Fibroblast of lung (primary cell): ENCODE results near the gene LRRD1. TPM values are rescaled to one million over a fixed set of nuclear protein-coding genes. Genes with fewer than 3 reads are reported as not detected.
"Not testable (repeated sequence)": the region's sequence is repeated elsewhere in the genome, so short reads cannot be mapped to it uniquely, and the experiment has no call there.

Source experiments
- DNase-seq, 2 donors: peaks; one replicate each; pipeline versions ENCODE4 v3.0.0 to v3.0.0-alpha.2; 2010; ENCODE audit warnings: low read depth in 2 of 2
- H2AFZ ChIP-seq: 2 replicates; pipeline ENCODE4 v1.5.1; 2012; ENCODE audit warnings: low read length, control low read depth, inconsistent platforms
- H3K27ac ChIP-seq: 2 replicates; pipeline ENCODE4 v1.5.1; 2011; ENCODE audit warnings: low read length, control low read depth; ENCODE audit not compliant: insufficient read depth
- H3K27me3 ChIP-seq: 2 replicates; pipeline ENCODE4 v1.5.1; 2011; ENCODE audit warnings: mild to moderate bottlenecking, low read length; ENCODE audit not compliant: control insufficient read depth, insufficient read depth
- H3K36me3 ChIP-seq: 2 replicates; pipeline ENCODE4 v1.5.1; 2011; ENCODE audit warnings: low read length; ENCODE audit not compliant: control insufficient read depth, insufficient read depth
- H3K4me1 ChIP-seq: 2 replicates; pipeline ENCODE4 v1.5.1; 2011; ENCODE audit warnings: low read length; ENCODE audit not compliant: control insufficient read depth, insufficient read depth; ENCODE audit errors: extremely low read depth
- H3K4me2 ChIP-seq: 2 replicates; pipeline ENCODE4 v1.5.1; 2011; ENCODE audit warnings: low read length, control low read depth; ENCODE audit not compliant: insufficient read depth; ENCODE audit errors: extremely low read depth
- H3K4me3 ChIP-seq, 4 experiments: fragments of 200-600 bp in 1 of 4; sonication (generic) in 1 of 4; replicated peaks in 1 of 4; 2 replicates each; pipeline ENCODE4 v1.5.1; 2011 to 2016; ENCODE audit warnings: low read length in 4 of 4, low read depth in 3 of 4, mild to moderate bottlenecking in 3 of 4, control low read depth in 2 of 4, inconsistent platforms in 1 of 4, mixed read lengths in 1 of 4; ENCODE audit not compliant: insufficient read depth in 1 of 4; ENCODE audit errors: control extremely low read depth in 1 of 4
- H3K79me2 ChIP-seq: 2 replicates; pipeline ENCODE4 v1.5.1; 2012; ENCODE audit warnings: mild to moderate bottlenecking, low read length, inconsistent platforms; ENCODE audit not compliant: control insufficient read depth, insufficient read depth
- H3K9ac ChIP-seq: 2 replicates; pipeline ENCODE4 v1.5.1; 2011; ENCODE audit warnings: mild to moderate bottlenecking, low read length, control low read depth; ENCODE audit not compliant: insufficient read depth
- H3K9me3 ChIP-seq: 2 replicates; pipeline ENCODE4 v1.5.1; 2012; ENCODE audit warnings: low read depth, low read length; ENCODE audit not compliant: control insufficient read depth, insufficient read depth
- H4K20me1 ChIP-seq: 2 replicates; pipeline ENCODE4 v1.5.1; 2011; ENCODE audit warnings: low read length; ENCODE audit not compliant: control insufficient read depth, insufficient read depth; ENCODE audit errors: extremely low read depth
- EZH2 ChIP-seq: IDR thresholded peaks from 2 replicates; pipeline ENCODE4 v1.5.1; 2012; ENCODE audit warnings: low read length, control low read depth, mild to moderate bottlenecking; ENCODE audit errors: missing control alignments
- polyA plus RNA-seq, 2 donors: library from polyadenylated mRNA; depleted of rRNA in 1 of 2; stranded (reverse) in 1 of 2; unstranded in 1 of 2; fragments of >200 nt; gene quantifications; 2 replicates each; pipeline ENCODE4 v1.2.1, GENCODE V29; 2011 to 2012; ENCODE audit warnings: missing spikeins in 1 of 2
- total RNA-seq: library from RNA; depleted of rRNA; stranded (reverse); fragments of >200 nt; gene quantifications from 2 replicates; pipeline ENCODE4 v1.2.1, GENCODE V29; 2014
- TF ChIP-seq, protein P1 (sequence below), 2 donors: IDR thresholded peaks in 1 of 2; conservative IDR thresholded peaks in 1 of 2; 1 replicate in 1 of 2; 2 replicates in 1 of 2; pipeline ENCODE4 v1.5.1; 2011 to 2012; ENCODE audit warnings: low read length in 2 of 2, control low read depth in 1 of 2, inconsistent platforms in 1 of 2, low read depth in 1 of 2, mild to moderate bottlenecking in 1 of 2

Gene LRRD1
- total and polyA plus RNA-seq, 2 donors (not counting 1 experiment from before 2014, with no cell fraction given): 0.06 to 0.17 TPM

GRCh38 chr7:92177362-92177761 is 1.6 kb downstream of the LRRD1 start:
- H3K4me1 ChIP-seq: peaks cover 9% of the 10 kb centered on the region
- peak; percentile 41 to 65 for DNase-seq
- no peak overlapping the region for H3K4me3 ChIP-seq
- H4K20me1 ChIP-seq: no peaks in the 10 kb centered on the region
- H3K27ac ChIP-seq: no peak overlapping the region
- no peak overlapping the region for H3K9ac ChIP-seq
- H2AFZ ChIP-seq: no peak overlapping the region
- no peaks in the 10 kb centered on the region for H3K79me2 ChIP-seq
- H3K9me3 ChIP-seq: no peaks in the 10 kb centered on the region
- no peak overlapping the region for H3K4me2 ChIP-seq
- no peaks in the 10 kb centered on the region for H3K36me3 ChIP-seq
- TF ChIP-seq, protein P1, sequence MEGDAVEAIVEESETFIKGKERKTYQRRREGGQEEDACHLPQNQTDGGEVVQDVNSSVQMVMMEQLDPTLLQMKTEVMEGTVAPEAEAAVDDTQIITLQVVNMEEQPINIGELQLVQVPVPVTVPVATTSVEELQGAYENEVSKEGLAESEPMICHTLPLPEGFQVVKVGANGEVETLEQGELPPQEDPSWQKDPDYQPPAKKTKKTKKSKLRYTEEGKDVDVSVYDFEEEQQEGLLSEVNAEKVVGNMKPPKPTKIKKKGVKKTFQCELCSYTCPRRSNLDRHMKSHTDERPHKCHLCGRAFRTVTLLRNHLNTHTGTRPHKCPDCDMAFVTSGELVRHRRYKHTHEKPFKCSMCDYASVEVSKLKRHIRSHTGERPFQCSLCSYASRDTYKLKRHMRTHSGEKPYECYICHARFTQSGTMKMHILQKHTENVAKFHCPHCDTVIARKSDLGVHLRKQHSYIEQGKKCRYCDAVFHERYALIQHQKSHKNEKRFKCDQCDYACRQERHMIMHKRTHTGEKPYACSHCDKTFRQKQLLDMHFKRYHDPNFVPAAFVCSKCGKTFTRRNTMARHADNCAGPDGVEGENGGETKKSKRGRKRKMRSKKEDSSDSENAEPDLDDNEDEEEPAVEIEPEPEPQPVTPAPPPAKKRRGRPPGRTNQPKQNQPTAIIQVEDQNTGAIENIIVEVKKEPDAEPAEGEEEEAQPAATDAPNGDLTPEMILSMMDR (conservative IDR thresholded peaks at IDR 0.05 in 1 of 2, IDR thresholded peaks at IDR 0.05 in 1 of 2; ENCODE audit: low read depth in 1 of 2, low read length in 2 of 2): no peak
- no peak for TF ChIP-seq EZH2
- H3K27me3 ChIP-seq: no peaks in the 10 kb centered on the region

DNA sequence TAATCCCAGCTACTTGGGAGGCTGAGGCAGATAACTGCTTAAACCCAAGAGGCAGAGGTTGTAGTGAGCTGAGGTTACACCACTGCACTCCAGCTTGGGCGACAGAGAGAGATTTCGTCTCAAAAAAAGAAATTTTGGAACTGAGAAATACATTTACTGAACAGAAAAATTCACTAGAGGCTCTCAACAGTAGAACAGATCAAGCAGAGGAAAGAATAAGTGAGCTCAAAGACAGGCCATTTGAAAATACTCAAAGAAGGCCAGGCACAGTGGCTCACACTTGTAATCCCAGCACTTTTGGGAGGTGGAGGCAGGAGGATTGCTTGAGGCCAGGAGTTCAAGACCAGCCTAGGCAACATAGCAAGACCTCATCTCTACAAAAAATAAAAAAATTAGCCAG is 9.4 kb downstream of the LRRD1 start:
- not testable (repeated sequence) for H3K9ac ChIP-seq, DNase-seq, H3K9me3 ChIP-seq

DNA sequence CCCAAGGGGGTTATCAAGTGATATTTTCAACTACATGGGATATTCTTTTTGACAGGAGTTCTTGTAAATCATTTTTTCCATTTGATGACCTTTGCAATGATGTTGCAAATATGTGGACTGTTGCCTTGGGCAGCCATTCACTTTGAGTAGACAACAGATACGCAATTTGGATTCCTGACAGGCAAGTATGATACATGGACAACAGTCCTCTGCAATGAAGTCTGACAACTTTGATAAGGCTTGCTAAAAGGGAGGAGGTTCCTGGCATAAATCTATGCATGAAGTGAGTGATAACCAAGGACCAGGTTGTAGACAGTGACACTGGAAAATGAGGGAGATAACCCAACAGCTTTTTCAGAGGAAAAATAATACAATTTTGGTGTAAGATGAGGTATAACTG is 17.7 kb downstream of the LRRD1 start:
- Histone ChIP-seq H3K4me3 (no peak overlapping the region), H3K27me3 (no peaks in the 10 kb centered on the region), H3K4me1 (peaks cover 2% of the 10 kb centered on the region), H3K9me3 (no peaks in the 10 kb centered on the region), H3K9ac (no peak overlapping the region), H2AFZ (no peak overlapping the region), H4K20me1 (no peaks in the 10 kb centered on the region), H3K79me2 (no peaks in the 10 kb centered on the region), H3K36me3 (no peaks in the 10 kb centered on the region), H3K4me2 (no peak overlapping the region), H3K27ac (no peak overlapping the region)
- no peak for TF ChIP-seq EZH2
- TF ChIP-seq, protein P1 (conservative IDR thresholded peaks at IDR 0.05 in 1 of 2, IDR thresholded peaks at IDR 0.05 in 1 of 2; ENCODE audit: low read depth in 1 of 2, low read length in 2 of 2): no peak
- DNase-seq: no peak

More for the DNA sequence above, 9.4 kb downstream of the LRRD1 start:
- H3K36me3 ChIP-seq, H4K20me1 ChIP-seq, H3K27me3 ChIP-seq, H3K4me1 ChIP-seq, H3K4me2 ChIP-seq, H3K4me3 ChIP-seq, H3K79me2 ChIP-seq, H2AFZ ChIP-seq, H3K27ac ChIP-seq: not testable (repeated sequence)
